HG03060 (cell line): ENCODE measurements around the gene CXCR6.

Source experiments
- ATAC-seq: cut with Tn5 transposase; IDR thresholded peaks from one replicate; pipeline ENCODE4 v1.9.1; 2021; ENCODE audit warnings: low read depth, moderate number of reproducible peaks; ENCODE audit not compliant: unreplicated experiment

Gene CXCR6

GRCh38 chr3:45966371-45966791 lies 23.1 kb downstream of the CXCR6 start:
- no peak for ATAC-seq

- no peak for ATAC-seq
These were observed 23.8 kb downstream of the CXCR6 start for GRCh38 chr3:45966950-45967640.

- no peak for ATAC-seq
These were observed 24.5 kb downstream of the CXCR6 start for GRCh38 chr3:45967724-45968123.

GRCh38 chr3:45968149-45968548 lies 24.9 kb downstream of the CXCR6 start:
- no peak for ATAC-seq

- no peak for ATAC-seq
These were observed 25.4 kb downstream of the CXCR6 start for GRCh38 chr3:45968706-45969105.

GRCh38 chr3:45969116-45969515 lies 25.9 kb downstream of the CXCR6 start:
- ATAC-seq: no peak

- ATAC-seq: no peak
These were observed 26.7 kb downstream of the CXCR6 start for GRCh38 chr3:45969953-45970352.

GRCh38 chr3:45972534-45973402 lies 29.5 kb downstream of the CXCR6 start:
- ATAC-seq: no peak

- no peak for ATAC-seq
These were observed 31.4 kb downstream of the CXCR6 start for GRCh38 chr3:45974686-45975085.

- no peak for ATAC-seq
These were observed 32.4 kb downstream of the CXCR6 start for GRCh38 chr3:45975686-45976085.

GRCh38 chr3:45976191-45977091 lies 33.2 kb downstream of the CXCR6 start:
- ATAC-seq: no peak

GRCh38 chr3:45978006-45978761 lies 34.9 kb downstream of the CXCR6 start:
- ATAC-seq: no peak

- ATAC-seq: no peak
These were observed 36.1 kb downstream of the CXCR6 start for GRCh38 chr3:45979378-45979777.

GRCh38 chr3:45980229-45980813 lies 37.1 kb downstream of the CXCR6 start:
- ATAC-seq: no peak

GRCh38 chr3:45980819-45981218 lies 37.6 kb downstream of the CXCR6 start:
- no peak for ATAC-seq

GRCh38 chr3:45981346-45982074 lies 38.2 kb downstream of the CXCR6 start:
- ATAC-seq: no peak

- ATAC-seq: no peak
These were observed 40.5 kb downstream of the CXCR6 start for GRCh38 chr3:45983770-45984169.

GRCh38 chr3:45984331-45985312 lies 41.4 kb downstream of the CXCR6 start:
- ATAC-seq: no peak
